Choroid plexus epithelial cell (primary cell): Measurements from ENCODE around the gene UHMK1.

Source experiments
- DNase-seq: peaks from one replicate; pipeline ENCODE4 v3.0.0-alpha.2; 2010; ENCODE audit warnings: low read depth
- H3K4me3 ChIP-seq: 2 replicates; pipeline ENCODE4 v1.5.1; 2011; ENCODE audit warnings: low read depth, mild to moderate bottlenecking, control low read depth, low read length, moderate library complexity
- TF ChIP-seq, protein P1 (sequence below): conservative IDR thresholded peaks from 2 replicates; pipeline ENCODE4 v1.5.1; 2011; ENCODE audit warnings: low read depth, mild to moderate bottlenecking, control low read depth, inconsistent platforms, low read length, moderate library complexity

UHMK1 gene

DNA sequence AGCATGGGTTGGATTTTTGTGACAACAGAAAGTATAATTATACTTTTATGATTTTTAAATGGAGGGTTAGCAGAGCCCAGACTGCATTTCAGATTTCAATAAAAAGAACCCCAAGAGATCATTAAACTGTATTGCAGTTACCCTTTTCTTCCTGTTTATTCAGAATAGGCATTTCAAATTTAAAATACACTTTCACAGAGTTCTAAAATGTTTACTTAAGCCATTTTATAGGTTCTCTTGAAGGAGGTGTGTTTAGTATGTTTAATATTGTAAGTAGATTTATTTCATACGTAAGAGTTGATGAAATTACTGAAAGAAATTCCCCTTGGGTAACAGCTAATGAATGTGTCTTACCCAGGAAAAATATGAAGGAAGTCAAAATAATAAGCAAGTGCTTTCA, 81.3 kb downstream of the UHMK1 start:
- no peak overlapping the region for H3K4me3 ChIP-seq
- TF ChIP-seq, protein P1, sequence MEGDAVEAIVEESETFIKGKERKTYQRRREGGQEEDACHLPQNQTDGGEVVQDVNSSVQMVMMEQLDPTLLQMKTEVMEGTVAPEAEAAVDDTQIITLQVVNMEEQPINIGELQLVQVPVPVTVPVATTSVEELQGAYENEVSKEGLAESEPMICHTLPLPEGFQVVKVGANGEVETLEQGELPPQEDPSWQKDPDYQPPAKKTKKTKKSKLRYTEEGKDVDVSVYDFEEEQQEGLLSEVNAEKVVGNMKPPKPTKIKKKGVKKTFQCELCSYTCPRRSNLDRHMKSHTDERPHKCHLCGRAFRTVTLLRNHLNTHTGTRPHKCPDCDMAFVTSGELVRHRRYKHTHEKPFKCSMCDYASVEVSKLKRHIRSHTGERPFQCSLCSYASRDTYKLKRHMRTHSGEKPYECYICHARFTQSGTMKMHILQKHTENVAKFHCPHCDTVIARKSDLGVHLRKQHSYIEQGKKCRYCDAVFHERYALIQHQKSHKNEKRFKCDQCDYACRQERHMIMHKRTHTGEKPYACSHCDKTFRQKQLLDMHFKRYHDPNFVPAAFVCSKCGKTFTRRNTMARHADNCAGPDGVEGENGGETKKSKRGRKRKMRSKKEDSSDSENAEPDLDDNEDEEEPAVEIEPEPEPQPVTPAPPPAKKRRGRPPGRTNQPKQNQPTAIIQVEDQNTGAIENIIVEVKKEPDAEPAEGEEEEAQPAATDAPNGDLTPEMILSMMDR: no peak
- no peak for DNase-seq
